RWPE1 (cell line): ENCODE results near the gene CALCR.
"Not testable (repeated sequence)": the region's sequence is repeated elsewhere in the genome, so short reads cannot be mapped to it uniquely, and the experiment has no call there.

Source experiments
- CTCF ChIA-PET: fragments of 350-600 bp; sonication (Branson Sonifier 250); formaldehyde crosslinking; extraction: SDS; loops from one replicate; lab custom pipeline; 2021; lab: Yijun Ruan, JAX
- POLR2A ChIA-PET: fragments of 400-600 bp; formaldehyde crosslinking; extraction: SDS; loops from one replicate; lab custom pipeline; 2020; ENCODE audit warnings: antibody characterized with exemption; ENCODE audit not compliant: low non-redundant PET; lab: Yijun Ruan, JAX
- DNase-seq: peaks from one replicate; pipeline ENCODE4 v3.0.0; 2012; ENCODE audit warnings: low spot score
- H3K27ac ChIP-seq: fragments of 450-650 bp; 2 replicates; pipeline ENCODE4 v1.5.1; 2017
- CTCF ChIP-seq: fragments of 450-650 bp; conservative IDR thresholded peaks from 2 replicates; pipeline ENCODE4 v1.5.1; 2017; ENCODE audit warnings: low read depth, mild to moderate bottlenecking

The CALCR gene

GRCh38 chr7:93601363-93601762, 26.8 kb upstream of the CALCR start:
- TF ChIP-seq CTCF = no peak
- no peak for DNase-seq
- POLR2A ChIA-PET = no interaction called here
- H3K27ac ChIP-seq = no peak overlapping the region
- CTCF ChIA-PET = interaction anchor here (0.6 to 1.1 kb wide), 3 partner anchors 10 to 21 kb away, joined by 3 read pairs; no protein-coding TSS in a partner anchor

- H3K27ac ChIP-seq = no peak overlapping the region
- no peak for TF ChIP-seq CTCF
- POLR2A ChIA-PET = no interaction called here
- CTCF ChIA-PET = no interaction called here
- DNase-seq = no peak
These were observed 19.7 kb upstream of the CALCR start for GRCh38 chr7:93594250-93594649.

GRCh38 chr7:93592588-93593266, 18.2 kb upstream of the CALCR start:
- CTCF ChIA-PET = no interaction called here
- POLR2A ChIA-PET = no interaction called here
- DNase-seq = no peak
- TF ChIP-seq CTCF = no peak
- H3K27ac ChIP-seq = no peak overlapping the region

GRCh38 chr7:93591224-93592050, 16.9 kb upstream of the CALCR start:
- CTCF ChIA-PET, DNase-seq, H3K27ac ChIP-seq, POLR2A ChIA-PET: not testable (repeated sequence)

- CTCF ChIA-PET, DNase-seq, H3K27ac ChIP-seq, POLR2A ChIA-PET: not testable (repeated sequence)
These were observed 11.9 kb upstream of the CALCR start for GRCh38 chr7:93586479-93586865.

- H3K27ac ChIP-seq, POLR2A ChIA-PET, DNase-seq, CTCF ChIA-PET: not testable (repeated sequence)
These were observed 11.4 kb upstream of the CALCR start for GRCh38 chr7:93585694-93586478.

- H3K27ac ChIP-seq = no peak overlapping the region
- ChIA-PET POLR2A (no interaction called here), CTCF (no interaction called here)
- DNase-seq = no peak
- no peak for TF ChIP-seq CTCF
These were observed 4.9 kb upstream of the CALCR start for GRCh38 chr7:93579431-93579830.
